Retinal pigment epithelial cell (primary cell): Measurements from ENCODE around the gene RSBN1.
A peak's percentile ranks its signal among the peaks of the same experiment; 100 is the strongest.

Source experiments
- DNase-seq: peaks from one replicate; pipeline ENCODE4 v3.0.0-alpha.2; 2010; ENCODE audit warnings: low read depth
- H3K4me3 ChIP-seq: 2 replicates; pipeline ENCODE4 v1.5.1; 2011; ENCODE audit warnings: mild to moderate bottlenecking, low read length, control low read depth, moderate library complexity
- CTCF ChIP-seq: conservative IDR thresholded peaks from 2 replicates; pipeline ENCODE4 v1.5.1; 2011; ENCODE audit warnings: low read depth, low read length, control low read depth, inconsistent platforms

The RSBN1 gene

GRCh38 chr1:113811888-113812660, at the start of gene RSBN1:
Gene RSBN1, minus strand, starts transcription at chr1:113812476. Its CDS starts 64 bp downstream, at chr1:113812412.
- TF ChIP-seq CTCF = no peak
- H3K4me3 ChIP-seq = peak within 1 kb of the TSS; percentile 95
- DNase-seq = peak; percentile 96

- DNase-seq = no peak
- H3K4me3 ChIP-seq = no peak overlapping the region
- TF ChIP-seq CTCF = no peak
Observed at GRCh38 chr1:113861641-113862040, 49.4 kb upstream of the RSBN1 start.

GRCh38 chr1:113860891-113861290, 48.6 kb upstream of the RSBN1 start:
- DNase-seq = no peak
- no peak overlapping the region for H3K4me3 ChIP-seq
- TF ChIP-seq CTCF = no peak

GRCh38 chr1:113859478-113860175, 47.4 kb upstream of the RSBN1 start:
- no peak overlapping the region for H3K4me3 ChIP-seq
- DNase-seq = no peak
- TF ChIP-seq CTCF = no peak

GRCh38 chr1:113858982-113859381, 46.7 kb upstream of the RSBN1 start:
- no peak for DNase-seq
- no peak overlapping the region for H3K4me3 ChIP-seq
- TF ChIP-seq CTCF = no peak

GRCh38 chr1:113858418-113858817, 46.1 kb upstream of the RSBN1 start:
- DNase-seq = no peak
- TF ChIP-seq CTCF = no peak
- H3K4me3 ChIP-seq = no peak overlapping the region

- no peak for TF ChIP-seq CTCF
- H3K4me3 ChIP-seq = no peak overlapping the region
- DNase-seq = no peak
Observed at GRCh38 chr1:113857776-113858175, 45.5 kb upstream of the RSBN1 start.
